K562 (cell line): ENCODE results near the gene SSU72. TPM values are rescaled to one million over a fixed set of nuclear protein-coding genes. Genes with fewer than 3 reads are reported as not detected.

Experiments
- ATAC-seq: fragments of 200-7000 bp; cut with Tn5 transposase; 3 replicates; pipeline ENCODE4 v1.9.1; 2020; ENCODE audit warnings: moderate library complexity
- BruUV-seq: library from RNA; stranded (reverse); fragments of 400-500 nt; replicated peaks from 2 replicates; lab custom pipeline; 2021; lab: Mats Ljungman, UMichigan
- CTCF ChIA-PET: fragments of 300-600 bp; formaldehyde crosslinking; extraction: SDS; loops from one replicate; lab custom pipeline; 2021; ENCODE audit warnings: low intra/inter-chr PET ratio; lab: Yijun Ruan, JAX
- POLR2A ChIA-PET: fragments of 300-600, 350-650 bp; sonication (Branson Sonifier 250); formaldehyde crosslinking; extraction: SDS; loops from one replicate; lab custom pipeline; 2021; ENCODE audit warnings: antibody characterized with exemption, inconsistent platforms; lab: Yijun Ruan, JAX
- DNase-seq, 4 experiments: peaks; one replicate each; pipeline versions ENCODE4 v3.0.0 to v3.0.0-alpha.2; 2011 to 2018; ENCODE audit warnings: low spot score in 3 of 4, mixed read lengths in 3 of 4; ENCODE audit errors: extremely low read depth in 1 of 4
- FAIRE-seq: peaks from 2 replicates; lab custom pipeline; 2011; peaks lifted over from hg19 to GRCh38; lab: Jason Lieb, UNC
- H2AFZ ChIP-seq: 2 replicates; pipeline ENCODE4 v1.6.0; 2011; ENCODE audit warnings: low read depth, low read length, control low read depth, inconsistent platforms
- H3K27ac ChIP-seq: fragments of 200-600 bp; 3 replicates; pipeline ENCODE4 v1.8.0; 2011; ENCODE audit warnings: low read depth, mild to moderate bottlenecking, control low read depth, inconsistent platforms, low read length, moderate library complexity, mixed read lengths; ENCODE audit errors: extremely low read depth
- H3K27me3 ChIP-seq, 2 experiments: fragments of 300-600 bp in 1 of 2; 2 replicates in 1 of 2; 3 replicates in 1 of 2; pipeline versions ENCODE4 v1.6.0 to v1.8.0; 2011; ENCODE audit warnings: inconsistent platforms in 2 of 2, low read length in 2 of 2, mild to moderate bottlenecking in 1 of 2, mixed read lengths in 1 of 2, moderate library complexity in 1 of 2; ENCODE audit not compliant: control insufficient read depth in 2 of 2, insufficient read depth in 2 of 2
- H3K36me3 ChIP-seq: fragments of 300-600 bp; 3 replicates; pipeline ENCODE4 v1.8.0; 2011; ENCODE audit warnings: mild to moderate bottlenecking, low read length, inconsistent platforms; ENCODE audit not compliant: control insufficient read depth, insufficient read depth
- H3K4me1 ChIP-seq, 2 experiments: fragments of 200-600 bp in 1 of 2; replicated peaks in 1 of 2; 2 replicates in 1 of 2; 3 replicates in 1 of 2; pipeline versions ENCODE4 v1.5.1 to v1.8.0; 2011; ENCODE audit warnings: inconsistent platforms in 2 of 2, low read length in 2 of 2, mild to moderate bottlenecking in 1 of 2, mixed read lengths in 1 of 2, moderate library complexity in 1 of 2; ENCODE audit not compliant: control insufficient read depth in 2 of 2, insufficient read depth in 2 of 2
- H3K4me2 ChIP-seq: 2 replicates; pipeline ENCODE4 v1.6.1; 2011; ENCODE audit warnings: low read length, control low read depth, inconsistent platforms, mixed read lengths; ENCODE audit not compliant: insufficient read depth
- H3K4me3 ChIP-seq: fragments of 200-600 bp; sonication (generic), shearing (Covaris generic); 2 replicates; pipeline ENCODE4 v1.5.1; 2016; ENCODE audit warnings: control low read depth, inconsistent platforms
- H3K79me2 ChIP-seq: fragments of 200-600 bp; 3 replicates; pipeline ENCODE4 v1.8.0; 2011; ENCODE audit warnings: low read length, inconsistent platforms; ENCODE audit not compliant: control insufficient read depth, insufficient read depth
- H3K9ac ChIP-seq, 2 experiments: 2 replicates each; pipeline versions ENCODE4 v1.6.0 to v1.6.1; 2011; ENCODE audit warnings: low read depth in 2 of 2, low read length in 2 of 2, control low read depth in 1 of 2, inconsistent platforms in 1 of 2, mild to moderate bottlenecking in 1 of 2, mixed read lengths in 1 of 2; ENCODE audit not compliant: insufficient read depth in 1 of 2
- H3K9me1 ChIP-seq: one replicate; pipeline ENCODE4 v1.6.0; 2011; ENCODE audit warnings: inconsistent platforms, mild to moderate bottlenecking, low read length, moderate library complexity; ENCODE audit not compliant: control insufficient read depth, insufficient read depth
- H3K9me3 ChIP-seq: replicated peaks from 2 replicates; pipeline ENCODE4 v1.5.1; 2011; ENCODE audit warnings: low read depth, low read length, inconsistent platforms; ENCODE audit not compliant: control insufficient read depth, insufficient read depth
- H4K20me1 ChIP-seq: replicated peaks from 2 replicates; pipeline ENCODE4 v1.6.1; 2011; ENCODE audit warnings: low read length, inconsistent platforms, mixed read lengths; ENCODE audit not compliant: control insufficient read depth, insufficient read depth
- COPS2 ChIP-seq: fragments of 450-650 bp; conservative IDR thresholded peaks from 2 replicates; pipeline ENCODE4 v1.6.1; 2016; ENCODE audit warnings: mild to moderate bottlenecking, moderate library complexity
- CREBBP ChIP-seq: IDR thresholded peaks from one replicate; pipeline ENCODE4 v1.6.1; 2012; ENCODE audit warnings: low read depth, mild to moderate bottlenecking, control low read depth, inconsistent platforms, low read length
- HSF4 ChIP-seq: fragments of 250-450 bp; sonication (Bioruptor Pico); IDR thresholded peaks from 2 replicates; pipeline ENCODE4 v2.1.2; 2022; ENCODE audit warnings: mild to moderate bottlenecking, moderate library complexity, borderline replicate concordance
- MEIS2 ChIP-seq: fragments of 450-650 bp; IDR thresholded peaks from 2 replicates; pipeline ENCODE4 v1.6.1; 2014; ENCODE audit warnings: mild to moderate bottlenecking; ENCODE audit not compliant: partially characterized antibody
- POLR2G ChIP-seq: fragments of 200-400 bp; formaldehyde crosslinking; IDR thresholded peaks from 2 replicates; pipeline ENCODE4 v1.6.1; 2017; ENCODE audit warnings: low read depth, mild to moderate bottlenecking, antibody characterized with exemption, low read length, moderate library complexity
- PURB ChIP-seq: sonication (generic); formaldehyde crosslinking; IDR thresholded peaks from 2 replicates; pipeline ENCODE4 v1.9.0; 2021; ENCODE audit warnings: low read depth, mild to moderate bottlenecking, missing genetic modification reagents
- RAD21 ChIP-seq, 2 experiments: fragments of 250-450 bp in 1 of 2; fragments of 450-650 bp in 1 of 2; sonication (Bioruptor Pico) in 1 of 2; formaldehyde crosslinking in 1 of 2; IDR thresholded peaks in 1 of 2; conservative IDR thresholded peaks in 1 of 2; 2 replicates each; pipeline versions ENCODE4 v1.4.0 to v1.8.0; 2020 to 2022; ENCODE audit warnings: mild to moderate bottlenecking in 2 of 2, moderate library complexity in 1 of 2
- RBM14 ChIP-seq: fragments of 200-400 bp; formaldehyde crosslinking; IDR thresholded peaks from 2 replicates; pipeline ENCODE4 v1.6.1; 2018; ENCODE audit warnings: low read depth, mild to moderate bottlenecking, low read length, moderate library complexity, borderline replicate concordance; ENCODE audit not compliant: insufficient read depth
- ZBTB1 ChIP-seq: sonication (generic); formaldehyde crosslinking; IDR thresholded peaks from 2 replicates; pipeline ENCODE4 v1.8.1; 2023; ENCODE audit warnings: missing genetic modification reagents, low read depth, mild to moderate bottlenecking, borderline replicate concordance
- WGBS: fragments of 100-300 bp; shearing (Covaris generic); methylation state at CpG from one replicate; pipeline ENCODE4 v1.1.6; 2016; ENCODE audit warnings: low coverage, mixed read lengths; ENCODE audit not compliant: insufficient coverage; ENCODE audit errors: missing lambda C conversion rate; 5-methylcytosine and 5-hydroxymethylcytosine counted together
- in situ Hi-C: fragments of 300-500 bp; cut with MboI; formaldehyde crosslinking; loops from 4 replicates; pipeline ENCODE4 v1.15.0; 2018; ENCODE audit warnings: inconsistent platforms, mixed read lengths
- intact Hi-C: fragments of 100-400 bp; cut with micrococcal nuclease; formaldehyde crosslinking; loops from 2 replicates; pipeline ENCODE4 v1.14.2; 2022
- polyA plus RNA-seq, 8 experiments: library from polyadenylated mRNA; depleted of rRNA in 4 of 8; stranded (reverse) in 5 of 8; unstranded in 3 of 8; fragments of >200 nt; fragmentation: Nextera tagmentation in 2 of 8; fragmentation: Illumina TruSeq in 1 of 8; extraction: Ambion mirVana in 2 of 8; extraction: Trizol in 1 of 8; gene quantifications; 2 replicates each; pipeline versions ENCODE4 v1.2.1 to v1.2.3, GENCODE V29; 2011 to 2014; ENCODE audit warnings: inconsistent platforms in 1 of 8, missing spikeins in 1 of 8
- total RNA-seq, 7 experiments: library from RNA; depleted of rRNA in 6 of 7; stranded (reverse); fragments of >200 nt in 6 of 7; fragmentation: Illumina TruSeq in 2 of 7; extraction: Trizol in 2 of 7; gene quantifications; 2 replicates each; pipeline versions ENCODE4 v1.2.1 to v1.2.3, GENCODE V29; 2011 to 2021; ENCODE audit warnings: low replicate concordance in 1 of 7
- TF ChIP-seq, protein P1 (sequence below): sonication (generic); formaldehyde crosslinking; IDR thresholded peaks from 2 replicates; pipeline ENCODE4 v1.8.1; 2023; ENCODE audit warnings: mild to moderate bottlenecking, missing genetic modification reagents
- TF ChIP-seq, protein P2 (sequence below): sonication (generic); formaldehyde crosslinking; IDR thresholded peaks from 2 replicates; pipeline ENCODE4 v1.9.0; 2022; ENCODE audit warnings: mild to moderate bottlenecking, missing genetic modification reagents
- TF ChIP-seq, protein P3 (sequence below), 3 experiments: IDR thresholded peaks in 2 of 3; conservative IDR thresholded peaks in 1 of 3; 2 replicates each; pipeline ENCODE4 v1.5.1; 2011 to 2012; ENCODE audit warnings: low read length in 3 of 3, mild to moderate bottlenecking in 3 of 3, control low read depth in 2 of 3, improper control_type of control experiment in 1 of 3, inconsistent platforms in 1 of 3, low read depth in 1 of 3, mixed read lengths in 1 of 3, moderate library complexity in 1 of 3; ENCODE audit not compliant: insufficient read depth in 2 of 3

Gene SSU72
- total and polyA plus RNA-seq, 9 of the 15 experiments (the other 6 are each of a cell fraction or from before 2014, with no cell fraction given), result 70.8 to 201 (median 94.6) TPM

DNA sequence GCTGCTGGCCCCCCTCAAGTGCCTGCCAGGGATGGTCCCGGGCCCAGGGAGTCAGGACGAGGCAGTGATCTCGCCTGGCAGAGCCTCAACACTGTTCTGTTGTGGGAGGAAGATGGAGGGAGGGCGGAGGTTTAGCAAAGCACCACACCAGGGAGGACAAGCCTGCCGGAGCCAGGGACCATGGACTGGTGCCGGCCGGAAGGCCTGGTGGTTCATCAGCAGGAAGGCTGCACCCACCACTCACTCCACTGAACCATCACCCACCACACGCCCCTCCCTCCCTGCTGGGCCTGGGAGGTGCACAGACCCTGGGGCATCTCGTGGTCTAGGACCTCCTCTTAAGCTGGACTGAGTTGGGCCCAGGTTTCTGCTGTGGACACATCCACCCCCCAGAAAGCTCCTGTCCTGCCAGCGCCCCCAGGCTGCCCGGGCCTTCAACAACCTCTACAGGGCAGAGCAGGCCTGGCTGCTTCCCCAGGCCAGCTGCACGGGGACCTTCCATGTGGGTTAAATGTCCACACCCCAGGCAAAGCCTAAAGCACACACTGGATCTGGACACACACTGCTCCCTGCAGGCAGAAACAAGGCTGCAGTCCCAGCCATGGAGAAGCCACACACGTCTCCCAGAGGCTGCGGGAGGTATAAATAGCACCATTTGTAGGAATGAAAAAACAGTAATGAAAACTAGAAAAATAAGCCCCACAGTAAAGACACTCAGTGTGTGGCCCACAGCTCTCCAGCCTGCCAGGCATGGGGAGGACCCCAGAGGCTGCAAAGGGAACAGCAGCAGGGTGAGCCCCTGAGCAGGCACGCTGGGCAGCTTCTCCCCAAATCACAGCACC is 23.9 kb downstream of the SSU72 start:
- Histone ChIP-seq H4K20me1 (peaks cover 28% of the 10 kb centered on the region), H3K4me2 (no peak overlapping the region), H3K27me3 (no peaks in the 10 kb centered on the region), H2AFZ (no peak overlapping the region), H3K36me3 (peaks cover 62% of the 10 kb centered on the region; the same call in 2 of the 3 replicates), H3K4me1 (peaks cover 0 to 50% of the 10 kb centered on the region in 2 experiments; a peak in 3 of 5 replicates), H3K79me2 (peaks cover 51% of the 10 kb centered on the region), H3K9ac (peak overlapping the region in 1 of 2 experiments; percentile 67; a peak in 2 of 4 replicates), H3K4me3 (no peak overlapping the region), H3K9me1 (peaks cover 7% of the 10 kb centered on the region), H3K9me3 (no peaks in the 10 kb centered on the region), H3K27ac (no peak overlapping the region)
- ChIA-PET CTCF (no interaction called here), POLR2A (interaction anchor here (1.0 to 1.5 kb wide), 2 partner anchors 12 to 22 kb away, joined by 3 read pairs; no protein-coding TSS in a partner anchor)
- intact Hi-C loops, result no loop called here
- peak in 2 of 4 experiments; percentile 43 to 56 for DNase-seq
- WGBS, result 89% methylated on average over 14 of the region's 15 CpGs
- no peak for FAIRE-seq
- ATAC-seq, result peak; percentile 78
- in situ Hi-C loops, result no loop called here
- BruUV-seq, result no TSS peak
- no peak for TF ChIP-seq RBM14
- TF ChIP-seq PURB (CRISPR knock-in tag), result no peak
- TF ChIP-seq POLR2G, result peak; percentile 63
- no peak for TF ChIP-seq COPS2
- no peak for TF ChIP-seq CREBBP
- TF ChIP-seq, protein P1, sequence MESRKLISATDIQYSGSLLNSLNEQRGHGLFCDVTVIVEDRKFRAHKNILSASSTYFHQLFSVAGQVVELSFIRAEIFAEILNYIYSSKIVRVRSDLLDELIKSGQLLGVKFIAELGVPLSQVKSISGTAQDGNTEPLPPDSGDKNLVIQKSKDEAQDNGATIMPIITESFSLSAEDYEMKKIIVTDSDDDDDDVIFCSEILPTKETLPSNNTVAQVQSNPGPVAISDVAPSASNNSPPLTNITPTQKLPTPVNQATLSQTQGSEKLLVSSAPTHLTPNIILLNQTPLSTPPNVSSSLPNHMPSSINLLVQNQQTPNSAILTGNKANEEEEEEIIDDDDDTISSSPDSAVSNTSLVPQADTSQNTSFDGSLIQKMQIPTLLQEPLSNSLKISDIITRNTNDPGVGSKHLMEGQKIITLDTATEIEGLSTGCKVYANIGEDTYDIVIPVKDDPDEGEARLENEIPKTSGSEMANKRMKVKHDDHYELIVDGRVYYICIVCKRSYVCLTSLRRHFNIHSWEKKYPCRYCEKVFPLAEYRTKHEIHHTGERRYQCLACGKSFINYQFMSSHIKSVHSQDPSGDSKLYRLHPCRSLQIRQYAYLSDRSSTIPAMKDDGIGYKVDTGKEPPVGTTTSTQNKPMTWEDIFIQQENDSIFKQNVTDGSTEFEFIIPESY (CRISPR knock-in tag), result peak; percentile 94
- no peak for TF ChIP-seq ZBTB1 (CRISPR knock-in tag)
- no peak for TF ChIP-seq HSF4 (CRISPR knock-in tag)
- TF ChIP-seq MEIS2, result no peak
- TF ChIP-seq RAD21 (CRISPR knock-in tag; conservative IDR thresholded peaks at IDR 0.05 in 1 of 2, IDR thresholded peaks at IDR 0.05 in 1 of 2), result peak in 1 of 2 experiments; percentile 13; a peak in 1 of 4 replicates
- TF ChIP-seq, protein P2, sequence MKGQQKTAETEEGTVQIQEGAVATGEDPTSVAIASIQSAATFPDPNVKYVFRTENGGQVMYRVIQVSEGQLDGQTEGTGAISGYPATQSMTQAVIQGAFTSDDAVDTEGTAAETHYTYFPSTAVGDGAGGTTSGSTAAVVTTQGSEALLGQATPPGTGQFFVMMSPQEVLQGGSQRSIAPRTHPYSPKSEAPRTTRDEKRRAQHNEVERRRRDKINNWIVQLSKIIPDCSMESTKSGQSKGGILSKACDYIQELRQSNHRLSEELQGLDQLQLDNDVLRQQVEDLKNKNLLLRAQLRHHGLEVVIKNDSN, result 0 out of 2 replicates have a peak, but pooled peaks have one; percentile 5
- TF ChIP-seq, protein P3, sequence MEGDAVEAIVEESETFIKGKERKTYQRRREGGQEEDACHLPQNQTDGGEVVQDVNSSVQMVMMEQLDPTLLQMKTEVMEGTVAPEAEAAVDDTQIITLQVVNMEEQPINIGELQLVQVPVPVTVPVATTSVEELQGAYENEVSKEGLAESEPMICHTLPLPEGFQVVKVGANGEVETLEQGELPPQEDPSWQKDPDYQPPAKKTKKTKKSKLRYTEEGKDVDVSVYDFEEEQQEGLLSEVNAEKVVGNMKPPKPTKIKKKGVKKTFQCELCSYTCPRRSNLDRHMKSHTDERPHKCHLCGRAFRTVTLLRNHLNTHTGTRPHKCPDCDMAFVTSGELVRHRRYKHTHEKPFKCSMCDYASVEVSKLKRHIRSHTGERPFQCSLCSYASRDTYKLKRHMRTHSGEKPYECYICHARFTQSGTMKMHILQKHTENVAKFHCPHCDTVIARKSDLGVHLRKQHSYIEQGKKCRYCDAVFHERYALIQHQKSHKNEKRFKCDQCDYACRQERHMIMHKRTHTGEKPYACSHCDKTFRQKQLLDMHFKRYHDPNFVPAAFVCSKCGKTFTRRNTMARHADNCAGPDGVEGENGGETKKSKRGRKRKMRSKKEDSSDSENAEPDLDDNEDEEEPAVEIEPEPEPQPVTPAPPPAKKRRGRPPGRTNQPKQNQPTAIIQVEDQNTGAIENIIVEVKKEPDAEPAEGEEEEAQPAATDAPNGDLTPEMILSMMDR (IDR thresholded peaks at IDR 0.05 in 2 of 3, conservative IDR thresholded peaks at IDR 0.05 in 1 of 3; ENCODE audit: insufficient read depth in 2 of 3, low read depth in 1 of 3, low read length in 3 of 3), result peak; percentile 60 to 93 (median 65)
